ENCODE results near the gene TADA3. TPM values are rescaled to one million over a fixed set of nuclear protein-coding genes. Genes with fewer than 3 reads are reported as not detected.

Gene TADA3
- total and polyA plus RNA-seq, 5 donors, result 38.4 to 51.3 (median 45.6) TPM

DNA sequence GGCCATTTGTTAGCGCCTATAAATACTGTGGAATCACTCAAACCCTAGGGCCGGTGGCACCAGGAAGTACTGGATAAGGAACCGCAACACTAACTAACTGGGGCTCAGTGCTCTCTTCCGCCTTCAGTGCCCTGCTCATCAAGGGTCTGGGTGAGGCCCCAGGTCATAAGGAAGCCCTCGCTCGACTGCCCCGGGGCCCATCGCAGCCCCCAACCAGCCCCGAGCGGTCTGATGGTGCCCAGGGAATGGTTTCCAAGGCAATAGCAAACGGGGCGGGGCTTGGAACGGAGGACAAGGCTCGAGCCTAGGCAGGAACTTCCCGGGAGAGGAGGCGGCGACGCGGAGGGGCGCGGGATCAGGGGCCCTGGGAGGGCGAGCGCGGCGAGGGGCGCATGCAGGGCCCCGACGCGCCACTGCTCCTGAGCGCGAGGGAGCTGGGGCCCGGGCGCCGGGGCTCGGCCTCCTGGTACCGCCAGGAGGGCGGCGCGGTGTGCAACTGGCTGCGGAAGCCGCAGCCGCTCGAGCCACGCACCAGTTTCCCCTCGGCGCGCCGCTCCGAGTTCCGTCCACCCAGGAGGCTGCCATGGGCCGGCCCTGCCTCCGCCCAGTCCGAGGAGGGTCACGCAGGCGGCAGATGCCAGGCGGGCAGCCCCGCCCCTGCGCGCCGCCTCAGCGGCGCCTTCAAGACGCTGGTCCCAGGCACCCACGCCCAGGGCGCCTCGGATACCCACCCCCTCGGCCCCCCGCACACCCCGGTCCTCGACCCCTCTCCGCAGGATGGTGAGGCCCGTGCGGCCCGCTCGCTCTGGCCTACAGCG is 17.6 kb upstream of the TADA3 start, which contains the start of gene TTLL3:
Gene TTLL3, plus strand, starts transcription at position 648 of the 818 bp plus-strand sequence. CDS start 400 bp downstream, outside the sequence.
- ATAC-seq (peak; percentile 89 to 91), DNase-seq (peak; percentile 84 to 95 (median 93))
- Histone ChIP-seq H3K27me3 (ENCODE audit: control insufficient read depth, insufficient read depth) (no peaks in the 10 kb centered on the region), H3K9me3 (ENCODE audit: control insufficient read depth, low read length) (no peaks in the 10 kb centered on the region), H3K27ac (ENCODE audit: low read length) (peak within 1 kb of the TSS; percentile 78), H3K4me3 (ENCODE audit: low read length) (peak within 1 kb of the TSS; percentile 53), H3K4me1 (ENCODE audit: control insufficient read depth, insufficient read depth, low read length) (peaks cover 3% of the 10 kb centered on the region)
- under 1% methylated on average over 76 of the region's 76 CpGs for WGBS
- intact Hi-C loops (cut with DNase I), result no loop called here

DNA sequence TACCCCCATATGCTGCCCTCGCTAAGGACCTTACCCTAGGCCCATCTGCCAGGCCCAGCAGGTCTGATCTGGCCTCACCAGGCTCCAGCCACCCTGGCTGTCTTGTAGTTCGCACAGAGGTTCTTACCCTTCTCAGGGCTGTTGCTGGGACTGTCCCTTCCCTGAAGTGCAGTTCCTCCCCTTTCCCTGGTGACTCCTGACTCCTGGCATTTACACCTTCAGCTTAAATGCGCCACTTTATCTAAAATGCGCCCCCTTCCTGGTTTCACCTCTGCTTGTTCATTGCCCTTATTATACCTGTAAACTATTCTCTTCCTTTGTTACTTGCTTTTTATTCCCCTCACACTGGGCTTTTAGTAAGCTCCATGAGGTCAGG is 17.0 kb upstream of the TADA3 start:
- peaks cover 3% of the 10 kb centered on the region for H3K4me1 ChIP-seq (ENCODE audit: control insufficient read depth, insufficient read depth, low read length)
- no peaks in the 10 kb centered on the region for H3K9me3 ChIP-seq (ENCODE audit: control insufficient read depth, low read length)
- ATAC-seq, result no peak
- 86% methylated on average over 4 of the region's 4 CpGs for WGBS
- no peaks in the 10 kb centered on the region for H3K27me3 ChIP-seq (ENCODE audit: control insufficient read depth, insufficient read depth)
- H3K27ac ChIP-seq (ENCODE audit: low read length), result peak overlapping the region; percentile 78
- DNase-seq, result peak in 1 of 3 donors; percentile 46
- H3K4me3 ChIP-seq (ENCODE audit: low read length), result peak overlapping the region; percentile 53
- intact Hi-C loops (cut with DNase I), result no loop called here

DNA sequence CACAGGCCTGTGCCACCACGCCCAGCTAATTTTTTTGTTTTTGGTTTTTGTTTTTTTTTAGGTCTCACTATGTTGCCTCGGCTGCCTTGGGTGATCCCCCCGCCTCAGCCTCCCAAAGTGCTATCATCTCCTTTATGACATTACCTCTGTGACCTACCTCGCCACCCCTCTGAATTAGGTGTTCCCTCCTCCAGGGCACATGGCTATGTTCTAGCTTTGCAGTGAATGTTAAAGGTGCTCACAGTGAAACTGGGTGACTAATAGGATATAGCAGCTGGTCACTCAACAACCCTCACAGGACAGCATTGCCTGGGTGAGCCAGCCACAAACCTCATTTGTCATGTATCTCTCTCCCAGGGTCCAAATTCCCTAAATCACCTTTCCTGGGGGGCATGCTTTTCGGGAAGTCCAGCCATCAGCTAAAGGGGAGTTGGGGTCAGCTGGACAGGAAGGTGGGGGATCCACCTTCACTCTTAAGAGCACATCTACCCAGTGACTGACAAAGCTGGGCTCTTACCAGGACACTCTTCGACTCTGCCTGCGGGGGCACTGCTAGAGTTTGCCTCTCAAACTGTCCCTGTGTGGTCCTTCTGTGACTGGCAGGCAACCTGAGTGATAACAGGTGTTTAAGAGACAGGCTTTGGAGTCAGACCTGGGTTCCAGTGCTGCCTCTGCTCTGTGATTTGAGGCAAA is 16.2 kb upstream of the TADA3 start:
- 76% methylated on average over 7 of the region's 7 CpGs for WGBS
- no peak overlapping the region for H3K4me3 ChIP-seq (ENCODE audit: low read length)
- no peaks in the 10 kb centered on the region for H3K27me3 ChIP-seq (ENCODE audit: control insufficient read depth, insufficient read depth)
- no peaks in the 10 kb centered on the region for H3K9me3 ChIP-seq (ENCODE audit: control insufficient read depth, low read length)
- peaks cover 6% of the 10 kb centered on the region for H3K4me1 ChIP-seq (ENCODE audit: control insufficient read depth, insufficient read depth, low read length)
- no peak for ATAC-seq
- H3K27ac ChIP-seq (ENCODE audit: low read length), result no peak overlapping the region
- peak in 1 of 3 donors; percentile 58 for DNase-seq
- intact Hi-C loops (cut with DNase I), result no loop called here

DNA sequence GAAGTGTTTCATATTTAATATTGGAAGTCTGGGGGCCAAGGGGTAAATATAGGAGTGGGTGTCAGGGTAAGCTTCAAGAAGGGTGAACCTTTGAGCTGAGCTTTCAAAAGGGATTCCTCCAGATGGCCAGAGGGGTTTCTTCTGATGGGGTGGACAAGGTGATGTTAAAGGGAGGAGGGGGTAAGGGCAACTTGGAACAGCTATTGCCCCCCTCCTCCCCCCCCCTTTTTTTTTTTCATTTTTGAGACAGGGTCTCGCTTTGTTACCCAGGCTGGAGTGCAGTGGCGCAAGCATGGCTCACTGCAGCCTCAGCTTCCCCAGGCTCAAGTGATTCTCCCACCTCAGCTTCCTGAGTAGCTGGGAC is 15.7 kb upstream of the TADA3 start:
- intact Hi-C loops (cut with DNase I), result no loop called here
- no peak for DNase-seq
- no peak overlapping the region for H3K4me3 ChIP-seq (ENCODE audit: low read length)
- no peak for ATAC-seq
- no peaks in the 10 kb centered on the region for H3K27me3 ChIP-seq (ENCODE audit: control insufficient read depth, insufficient read depth)
- no peaks in the 10 kb centered on the region for H3K9me3 ChIP-seq (ENCODE audit: control insufficient read depth, low read length)
- no peak overlapping the region for H3K27ac ChIP-seq (ENCODE audit: low read length)
- H3K4me1 ChIP-seq (ENCODE audit: control insufficient read depth, insufficient read depth, low read length), result peaks cover 6% of the 10 kb centered on the region
- WGBS, result 93% methylated on average over 2 of the region's 2 CpGs

DNA sequence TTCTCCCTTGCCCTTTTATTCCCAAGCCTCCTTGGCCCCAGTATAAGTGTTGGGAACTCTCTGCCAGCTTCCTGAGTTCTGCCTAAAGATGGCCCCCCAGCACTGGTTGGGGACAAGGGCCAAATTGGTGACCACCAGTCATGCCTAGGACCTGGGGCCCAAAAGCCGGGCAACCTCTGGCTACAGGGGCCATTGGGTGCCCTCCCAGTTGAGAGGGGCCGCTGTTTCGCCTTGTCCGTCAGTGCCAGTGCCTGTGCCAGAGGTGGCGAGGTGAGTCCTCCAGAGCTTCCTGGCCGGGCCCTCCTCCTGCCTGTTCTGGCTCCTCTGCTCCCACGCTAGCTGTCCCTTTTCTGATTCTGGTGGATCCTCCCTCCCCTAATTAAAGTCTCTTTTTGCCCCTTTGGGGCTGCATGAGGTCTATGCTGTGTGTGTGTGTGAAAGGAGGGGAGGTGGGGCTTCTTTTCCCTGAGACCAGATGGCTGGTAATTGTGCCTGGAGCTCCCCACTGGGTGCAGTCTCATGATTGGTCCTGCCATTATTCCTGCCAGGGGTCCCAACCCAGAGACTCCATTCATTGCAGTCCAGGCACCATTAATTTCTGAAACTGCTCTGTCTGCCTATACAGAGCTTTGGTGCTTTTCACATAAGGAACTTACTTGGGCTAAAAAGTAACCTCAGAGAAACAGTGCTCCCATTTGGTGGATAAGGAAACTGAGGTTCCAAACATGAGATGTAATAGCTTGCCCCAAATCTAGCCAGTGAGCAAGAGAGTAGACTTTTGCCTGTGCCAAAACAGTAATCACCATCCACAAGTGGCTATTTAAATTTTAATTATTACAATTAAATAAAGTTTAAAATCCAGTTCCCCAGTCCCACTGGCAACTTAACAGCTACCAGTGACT is 14.7 kb upstream of the TADA3 start:
- no peaks in the 10 kb centered on the region for H3K9me3 ChIP-seq (ENCODE audit: control insufficient read depth, low read length)
- ATAC-seq, result no peak
- intact Hi-C loops (cut with DNase I), result no loop called here
- H3K4me3 ChIP-seq (ENCODE audit: low read length), result no peak overlapping the region
- DNase-seq, result peak in 1 of 3 donors; percentile 52
- H3K4me1 ChIP-seq (ENCODE audit: control insufficient read depth, insufficient read depth, low read length), result peaks cover 6% of the 10 kb centered on the region
- H3K27me3 ChIP-seq (ENCODE audit: control insufficient read depth, insufficient read depth), result no peaks in the 10 kb centered on the region
- H3K27ac ChIP-seq (ENCODE audit: low read length), result no peak overlapping the region
- WGBS, result 93% methylated on average over 7 of the region's 7 CpGs

DNA sequence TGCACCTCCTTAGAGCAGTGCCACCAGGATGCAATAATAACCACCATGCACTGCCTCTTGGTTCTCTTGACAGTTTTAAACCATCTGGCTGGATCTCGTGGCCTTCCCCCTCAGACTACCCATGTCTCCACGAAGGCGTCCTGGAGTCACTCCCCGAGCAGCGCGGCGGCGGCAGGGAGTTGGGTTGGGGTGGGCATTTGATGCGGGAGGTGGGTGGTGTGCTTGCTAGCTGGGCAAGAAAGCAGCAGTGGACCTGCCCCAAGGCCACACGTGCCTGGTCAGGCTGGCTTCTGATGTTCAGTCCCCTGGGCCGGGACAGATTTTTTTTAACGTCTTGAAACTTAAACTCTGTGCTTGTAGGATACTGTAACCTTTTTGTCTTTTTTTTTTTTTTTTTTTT is 13.9 kb upstream of the TADA3 start:
- Histone ChIP-seq H3K4me1 (ENCODE audit: control insufficient read depth, insufficient read depth, low read length) (peaks cover 6% of the 10 kb centered on the region), H3K27ac (ENCODE audit: low read length) (no peak overlapping the region), H3K4me3 (ENCODE audit: low read length) (no peak overlapping the region), H3K9me3 (ENCODE audit: control insufficient read depth, low read length) (no peaks in the 10 kb centered on the region), H3K27me3 (ENCODE audit: control insufficient read depth, insufficient read depth) (no peaks in the 10 kb centered on the region)
- intact Hi-C loops (cut with DNase I), result no loop called here
- WGBS, result 89% methylated on average over 12 of the region's 12 CpGs
- ATAC-seq, result no peak
- DNase-seq, result peak in 1 of 3 donors; percentile 38

DNA sequence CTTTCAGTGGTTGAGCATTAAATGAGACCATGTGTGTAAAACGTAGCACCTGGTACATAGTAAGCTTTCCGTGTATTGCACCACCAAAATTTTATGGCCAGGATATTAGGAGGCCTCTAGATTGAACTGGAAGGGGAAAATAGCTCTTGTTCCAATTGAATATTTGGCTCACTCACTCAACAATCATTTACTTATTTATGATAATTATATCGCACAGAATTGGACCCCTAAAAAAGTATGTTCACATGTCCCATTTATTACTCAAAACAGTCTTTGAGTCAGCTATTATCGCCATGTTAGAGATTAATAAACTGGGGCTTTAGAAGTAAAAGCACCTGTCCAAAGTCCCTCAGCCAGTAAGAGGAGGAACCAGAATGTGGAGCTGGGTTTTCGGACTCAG is 12.7 kb upstream of the TADA3 start:
- Histone ChIP-seq H3K27me3 (ENCODE audit: control insufficient read depth, insufficient read depth) (no peaks in the 10 kb centered on the region), H3K9me3 (ENCODE audit: control insufficient read depth, low read length) (no peaks in the 10 kb centered on the region), H3K27ac (ENCODE audit: low read length) (no peak overlapping the region), H3K4me3 (ENCODE audit: low read length) (no peak overlapping the region), H3K4me1 (ENCODE audit: control insufficient read depth, insufficient read depth, low read length) (peaks cover 4% of the 10 kb centered on the region)
- ATAC-seq (no peak), DNase-seq (no peak)
- intact Hi-C loops (cut with DNase I), result no loop called here
- WGBS, result 91% methylated on average over 5 of the region's 5 CpGs

DNA sequence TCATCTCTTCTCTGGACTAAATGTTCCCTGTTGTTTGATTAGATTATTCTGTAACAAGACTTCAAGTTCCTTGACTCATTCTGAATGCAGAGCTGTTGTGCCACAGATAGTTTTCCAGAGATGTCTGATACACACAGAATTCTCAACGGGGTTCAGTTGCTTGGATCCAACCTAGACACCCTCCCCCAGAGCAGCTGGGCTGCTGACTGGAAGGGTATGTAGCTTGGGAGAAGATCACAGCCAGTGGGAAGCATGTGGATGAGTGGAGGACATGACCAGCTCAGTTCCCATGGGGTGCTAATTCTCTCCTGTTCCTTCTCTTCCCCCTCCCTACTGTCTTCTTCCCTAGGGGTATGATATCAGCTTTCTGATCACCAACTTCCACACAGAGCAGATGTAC is 11.2 kb upstream of the TADA3 start:
- intact Hi-C loops (cut with DNase I), result no loop called here
- WGBS, result 78% methylated on average over 1 of the region's 1 CpG

DNA sequence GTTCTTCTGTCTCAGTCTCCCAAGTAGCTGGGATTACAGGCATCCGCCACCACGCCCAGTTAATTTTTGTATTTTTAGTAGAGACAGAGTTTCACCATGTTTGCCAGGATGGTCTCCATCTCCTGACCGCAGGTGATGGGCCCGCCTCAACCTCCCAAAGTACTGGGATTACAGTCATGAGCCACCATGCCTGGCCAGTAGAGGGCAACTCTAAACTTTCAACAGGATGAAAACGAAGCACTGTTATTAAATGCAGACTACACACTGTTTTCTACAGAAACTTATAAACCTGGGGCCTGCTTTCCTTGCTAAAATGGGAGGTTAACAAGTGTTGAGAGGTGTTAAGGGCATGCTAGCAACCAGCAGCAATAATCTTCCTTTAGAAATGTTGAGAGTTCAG is 8.3 kb upstream of the TADA3 start:
- no peak for ATAC-seq

More for the DNA sequence above, 11.2 kb upstream of the TADA3 start:
- H3K4me1 ChIP-seq (ENCODE audit: control insufficient read depth, insufficient read depth, low read length), result peaks cover 4% of the 10 kb centered on the region
- peak in 1 of 2 donors; percentile 19 for ATAC-seq
- H3K9me3 ChIP-seq (ENCODE audit: control insufficient read depth, low read length), result no peaks in the 10 kb centered on the region
- H3K27me3 ChIP-seq (ENCODE audit: control insufficient read depth, insufficient read depth), result no peaks in the 10 kb centered on the region
- no peak overlapping the region for H3K4me3 ChIP-seq (ENCODE audit: low read length)
- no peak for DNase-seq
- peak overlapping the region; percentile 87 for H3K27ac ChIP-seq (ENCODE audit: low read length)

DNA sequence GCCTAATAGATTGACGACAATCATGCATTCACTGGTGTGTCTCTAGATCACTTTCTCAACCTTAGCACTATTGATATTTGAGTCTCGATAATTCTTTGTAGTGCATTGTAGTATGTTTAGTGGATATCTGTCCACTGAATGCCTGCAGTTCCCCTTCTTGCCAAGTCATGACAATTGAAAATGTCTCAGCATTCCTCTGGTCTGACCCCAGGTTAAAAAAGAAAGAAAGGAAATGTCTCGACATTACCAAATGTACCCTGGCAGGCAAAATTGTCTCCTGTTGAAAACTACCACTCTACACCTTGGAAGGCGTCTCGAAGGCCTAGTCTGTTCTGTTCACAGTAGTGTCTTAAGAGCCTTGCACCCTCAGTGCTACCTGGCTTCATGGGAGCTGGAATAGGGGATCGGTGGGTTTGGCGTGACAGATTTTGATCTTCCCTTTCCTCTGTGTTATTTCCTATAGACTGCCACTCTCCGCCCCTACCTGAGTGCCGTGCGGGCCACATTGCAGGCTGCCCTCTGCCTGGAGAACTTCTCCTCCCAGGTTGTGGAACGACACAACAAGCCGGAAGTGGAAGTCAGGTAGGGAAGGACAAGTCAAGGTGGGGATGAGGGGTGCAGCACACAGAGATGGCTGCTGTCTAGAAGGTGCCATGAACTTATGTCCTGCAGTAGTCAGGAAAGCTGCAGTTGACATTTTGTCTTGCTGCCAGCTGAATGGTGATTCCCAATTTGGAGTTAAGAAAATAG is 5.1 kb upstream of the TADA3 start:
- 92% methylated on average over 12 of the region's 12 CpGs for WGBS
- intact Hi-C loops (cut with DNase I), result no loop called here

More for the DNA sequence above, 8.3 kb upstream of the TADA3 start:
- H3K4me1 ChIP-seq (ENCODE audit: control insufficient read depth, insufficient read depth, low read length), result peaks cover 4% of the 10 kb centered on the region
- WGBS, result 88% methylated on average over 5 of the region's 5 CpGs
- no peaks in the 10 kb centered on the region for H3K27me3 ChIP-seq (ENCODE audit: control insufficient read depth, insufficient read depth)
- no peak for DNase-seq
- no peak overlapping the region for H3K27ac ChIP-seq (ENCODE audit: low read length)
- no peaks in the 10 kb centered on the region for H3K9me3 ChIP-seq (ENCODE audit: control insufficient read depth, low read length)
- no peak overlapping the region for H3K4me3 ChIP-seq (ENCODE audit: low read length)
- intact Hi-C loops (cut with DNase I), result no loop called here

More for the DNA sequence above, 5.1 kb upstream of the TADA3 start:
- Histone ChIP-seq H3K27ac (ENCODE audit: low read length) (no peak overlapping the region), H3K4me3 (ENCODE audit: low read length) (no peak overlapping the region), H3K4me1 (ENCODE audit: control insufficient read depth, insufficient read depth, low read length) (no peaks in the 10 kb centered on the region), H3K9me3 (ENCODE audit: control insufficient read depth, low read length) (no peaks in the 10 kb centered on the region), H3K27me3 (ENCODE audit: control insufficient read depth, insufficient read depth) (no peaks in the 10 kb centered on the region)
- no peak for DNase-seq
- ATAC-seq, result no peak

Measured in right cardiac atrium (tissue), 5 donors.